NB4 (cell line): ENCODE results near the gene MFN2.

Experiments used
- MYC ChIP-seq: IDR thresholded peaks from 2 replicates; pipeline ENCODE4 v1.6.1; 2011; ENCODE audit warnings: low read depth, low read length
- POLR2A ChIP-seq: IDR thresholded peaks from 2 replicates; pipeline ENCODE4 v1.6.1; 2011; ENCODE audit warnings: mild to moderate bottlenecking; ENCODE audit not compliant: insufficient read length; ENCODE audit errors: extremely low read depth
- TF ChIP-seq, protein P1 (sequence below): IDR thresholded peaks from one replicate; pipeline ENCODE4 v1.5.1; 2012; ENCODE audit warnings: low read depth, low read length
- TF ChIP-seq, protein P2 (sequence below): IDR thresholded peaks from 2 replicates; pipeline ENCODE4 v1.6.1; 2011; ENCODE audit warnings: low read depth, low read length

DNA sequence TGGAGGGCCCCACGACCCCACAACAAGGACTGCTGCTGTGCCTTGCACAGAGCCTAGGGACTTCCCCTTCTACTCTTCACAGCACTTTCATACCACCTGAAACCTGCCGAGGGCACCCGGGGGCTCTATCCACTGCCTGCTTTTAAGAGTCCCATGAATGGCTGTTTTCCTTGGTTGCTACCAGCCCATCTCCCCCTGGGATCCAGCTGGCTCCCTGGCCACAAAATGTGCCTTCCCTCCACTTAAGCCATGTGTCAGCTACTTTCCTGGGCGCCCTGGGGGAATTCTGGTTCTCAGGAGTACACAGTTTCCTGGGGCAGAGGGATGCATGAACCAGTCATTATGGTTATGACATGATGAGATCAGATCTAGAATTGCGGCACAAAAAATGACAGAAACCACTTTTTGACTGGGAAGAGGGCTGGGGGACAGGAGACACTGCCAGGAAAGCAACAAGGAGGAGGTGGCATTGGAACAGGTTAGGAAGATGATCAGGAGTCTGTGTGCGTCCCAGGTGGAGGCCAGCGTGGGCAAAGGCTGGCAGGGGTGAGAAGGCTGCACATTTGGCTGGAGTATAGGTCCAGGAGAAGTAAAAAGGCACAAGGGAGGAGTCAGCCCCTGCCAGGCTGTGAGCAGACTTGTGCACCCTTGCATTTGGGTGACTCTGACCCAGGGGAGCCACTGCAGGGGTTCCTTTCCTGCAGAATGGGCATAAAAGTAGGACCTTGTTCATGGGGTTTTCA, 79.6 kb downstream of the MFN2 start:
- TF ChIP-seq, protein P1, sequence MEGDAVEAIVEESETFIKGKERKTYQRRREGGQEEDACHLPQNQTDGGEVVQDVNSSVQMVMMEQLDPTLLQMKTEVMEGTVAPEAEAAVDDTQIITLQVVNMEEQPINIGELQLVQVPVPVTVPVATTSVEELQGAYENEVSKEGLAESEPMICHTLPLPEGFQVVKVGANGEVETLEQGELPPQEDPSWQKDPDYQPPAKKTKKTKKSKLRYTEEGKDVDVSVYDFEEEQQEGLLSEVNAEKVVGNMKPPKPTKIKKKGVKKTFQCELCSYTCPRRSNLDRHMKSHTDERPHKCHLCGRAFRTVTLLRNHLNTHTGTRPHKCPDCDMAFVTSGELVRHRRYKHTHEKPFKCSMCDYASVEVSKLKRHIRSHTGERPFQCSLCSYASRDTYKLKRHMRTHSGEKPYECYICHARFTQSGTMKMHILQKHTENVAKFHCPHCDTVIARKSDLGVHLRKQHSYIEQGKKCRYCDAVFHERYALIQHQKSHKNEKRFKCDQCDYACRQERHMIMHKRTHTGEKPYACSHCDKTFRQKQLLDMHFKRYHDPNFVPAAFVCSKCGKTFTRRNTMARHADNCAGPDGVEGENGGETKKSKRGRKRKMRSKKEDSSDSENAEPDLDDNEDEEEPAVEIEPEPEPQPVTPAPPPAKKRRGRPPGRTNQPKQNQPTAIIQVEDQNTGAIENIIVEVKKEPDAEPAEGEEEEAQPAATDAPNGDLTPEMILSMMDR: no peak
- TF ChIP-seq POLR2A: no peak
- TF ChIP-seq, protein P2, sequence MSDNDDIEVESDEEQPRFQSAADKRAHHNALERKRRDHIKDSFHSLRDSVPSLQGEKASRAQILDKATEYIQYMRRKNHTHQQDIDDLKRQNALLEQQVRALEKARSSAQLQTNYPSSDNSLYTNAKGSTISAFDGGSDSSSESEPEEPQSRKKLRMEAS: no peak
- no peak for TF ChIP-seq MYC
